Right renal pelvis (tissue), 4 donors: ENCODE measurements around the gene FUT8. TPM values are rescaled to one million over a fixed set of nuclear protein-coding genes. Genes with fewer than 3 reads are reported as not detected.

Source experiments
- DNase-seq, 4 donors: peaks; one replicate each; pipeline ENCODE4 v3.0.0-alpha.2; 2013; ENCODE audit warnings: low read depth in 4 of 4, low spot score in 3 of 4, missing footprints in 1 of 4
- polyA plus RNA-seq, 4 donors: library from polyadenylated mRNA; unstranded; fragments of 120-200 nt; gene quantifications; one replicate each; pipeline ENCODE4 v1.2.1, GENCODE V29; 2013; ENCODE audit not compliant: insufficient read length in 4 of 4

FUT8 gene
- polyA plus RNA-seq, 4 donors = 15.9 to 22.9 (median 20.9) TPM

GRCh38 chr14:65486863-65487262 lies 74.3 kb downstream of the FUT8 start:
- DNase-seq = no peak

- DNase-seq = no peak
These were observed 75.4 kb downstream of the FUT8 start for GRCh38 chr14:65487783-65488494.

- no peak for DNase-seq
These were observed 78.7 kb downstream of the FUT8 start for GRCh38 chr14:65491274-65491673.

- DNase-seq = no peak
These were observed 79.7 kb downstream of the FUT8 start for GRCh38 chr14:65492266-65492665.

GRCh38 chr14:65495196-65495595 lies 82.7 kb downstream of the FUT8 start:
- no peak for DNase-seq

- no peak for DNase-seq
These were observed 83.9 kb downstream of the FUT8 start for GRCh38 chr14:65496178-65496993.

- DNase-seq = no peak
These were observed 86.6 kb downstream of the FUT8 start for GRCh38 chr14:65499138-65499537.

GRCh38 chr14:65500075-65500474 lies 87.5 kb downstream of the FUT8 start:
- no peak for DNase-seq

GRCh38 chr14:65501328-65501727 lies 88.8 kb downstream of the FUT8 start:
- DNase-seq = no peak

GRCh38 chr14:65502676-65503124 lies 90.2 kb downstream of the FUT8 start:
- DNase-seq = no peak

GRCh38 chr14:65503771-65504170 lies 91.2 kb downstream of the FUT8 start:
- no peak for DNase-seq

- DNase-seq = no peak
These were observed 94.3 kb downstream of the FUT8 start for GRCh38 chr14:65506801-65507200.

GRCh38 chr14:65509842-65510241 lies 97.3 kb downstream of the FUT8 start:
- DNase-seq = no peak

GRCh38 chr14:65513671-65514070 lies 101.1 kb downstream of the FUT8 start:
- DNase-seq = no peak

- DNase-seq = no peak
These were observed 105.4 kb downstream of the FUT8 start for GRCh38 chr14:65517635-65518542.

GRCh38 chr14:65528069-65528468 lies 115.5 kb downstream of the FUT8 start:
- DNase-seq = no peak

- no peak for DNase-seq
These were observed 118.6 kb downstream of the FUT8 start for GRCh38 chr14:65531148-65531547.

- no peak for DNase-seq
These were observed 121.3 kb downstream of the FUT8 start for GRCh38 chr14:65533736-65534404.

GRCh38 chr14:65536781-65537423 lies 124.4 kb downstream of the FUT8 start:
- DNase-seq = no peak

GRCh38 chr14:65548878-65549277 lies 136.3 kb downstream of the FUT8 start:
- no peak for DNase-seq
